ENCODE measurements around the gene DYNC1I1. TPM values are rescaled to one million over a fixed set of nuclear protein-coding genes. Genes with fewer than 3 reads are reported as not detected.

Gene DYNC1I1
- total RNA-seq, 1 donor from 2014 or later: 2.3 TPM

GRCh38 chr7:96122746-96123145, 350.4 kb downstream of the DYNC1I1 start:
- no peak overlapping the region for H3K4me3 ChIP-seq
- no peak for DNase-seq
- no peaks in the 10 kb centered on the region for H3K27me3 ChIP-seq
- no peaks in the 10 kb centered on the region for H3K9me3 ChIP-seq
- peaks cover 26% of the 10 kb centered on the region for H3K36me3 ChIP-seq
- intact Hi-C loops (cut with DNase I): no loop called here
- TF ChIP-seq, protein P1, sequence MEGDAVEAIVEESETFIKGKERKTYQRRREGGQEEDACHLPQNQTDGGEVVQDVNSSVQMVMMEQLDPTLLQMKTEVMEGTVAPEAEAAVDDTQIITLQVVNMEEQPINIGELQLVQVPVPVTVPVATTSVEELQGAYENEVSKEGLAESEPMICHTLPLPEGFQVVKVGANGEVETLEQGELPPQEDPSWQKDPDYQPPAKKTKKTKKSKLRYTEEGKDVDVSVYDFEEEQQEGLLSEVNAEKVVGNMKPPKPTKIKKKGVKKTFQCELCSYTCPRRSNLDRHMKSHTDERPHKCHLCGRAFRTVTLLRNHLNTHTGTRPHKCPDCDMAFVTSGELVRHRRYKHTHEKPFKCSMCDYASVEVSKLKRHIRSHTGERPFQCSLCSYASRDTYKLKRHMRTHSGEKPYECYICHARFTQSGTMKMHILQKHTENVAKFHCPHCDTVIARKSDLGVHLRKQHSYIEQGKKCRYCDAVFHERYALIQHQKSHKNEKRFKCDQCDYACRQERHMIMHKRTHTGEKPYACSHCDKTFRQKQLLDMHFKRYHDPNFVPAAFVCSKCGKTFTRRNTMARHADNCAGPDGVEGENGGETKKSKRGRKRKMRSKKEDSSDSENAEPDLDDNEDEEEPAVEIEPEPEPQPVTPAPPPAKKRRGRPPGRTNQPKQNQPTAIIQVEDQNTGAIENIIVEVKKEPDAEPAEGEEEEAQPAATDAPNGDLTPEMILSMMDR (IDR thresholded peaks at IDR 0.05): no peak
- no peaks in the 10 kb centered on the region for H3K4me1 ChIP-seq
- H3K27ac ChIP-seq: no peak overlapping the region
- no peak for ATAC-seq

DNA sequence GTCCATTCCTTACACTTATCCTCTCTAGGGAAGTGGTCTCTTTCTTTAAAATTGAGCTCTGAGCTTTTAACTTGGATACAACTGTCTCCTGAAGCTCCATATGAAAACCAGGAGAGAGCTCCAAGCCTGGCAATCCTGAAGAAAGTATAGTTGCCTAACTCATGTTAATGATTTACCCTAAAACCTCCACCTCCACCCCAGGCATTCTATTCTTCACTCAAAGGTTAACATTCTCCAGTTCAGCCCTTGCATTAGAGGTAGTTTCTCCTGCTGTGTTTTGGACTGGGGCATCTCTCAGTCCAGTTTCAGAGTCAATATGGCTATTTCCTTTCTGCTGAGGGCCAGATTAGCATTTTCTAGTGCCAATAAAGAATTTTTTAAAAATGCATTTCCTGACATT, 354.0 kb downstream of the DYNC1I1 start:
- intact Hi-C loops (cut with DNase I): no loop called here
- TF ChIP-seq, protein P1 (IDR thresholded peaks at IDR 0.05): no peak
- no peaks in the 10 kb centered on the region for H3K4me1 ChIP-seq
- H3K27me3 ChIP-seq: no peaks in the 10 kb centered on the region
- DNase-seq (no peak), ATAC-seq (no peak)
- H3K4me3 ChIP-seq: no peak overlapping the region
- no peaks in the 10 kb centered on the region for H3K9me3 ChIP-seq
- H3K27ac ChIP-seq: no peak overlapping the region
- H3K36me3 ChIP-seq: peaks cover 20% of the 10 kb centered on the region

DNA sequence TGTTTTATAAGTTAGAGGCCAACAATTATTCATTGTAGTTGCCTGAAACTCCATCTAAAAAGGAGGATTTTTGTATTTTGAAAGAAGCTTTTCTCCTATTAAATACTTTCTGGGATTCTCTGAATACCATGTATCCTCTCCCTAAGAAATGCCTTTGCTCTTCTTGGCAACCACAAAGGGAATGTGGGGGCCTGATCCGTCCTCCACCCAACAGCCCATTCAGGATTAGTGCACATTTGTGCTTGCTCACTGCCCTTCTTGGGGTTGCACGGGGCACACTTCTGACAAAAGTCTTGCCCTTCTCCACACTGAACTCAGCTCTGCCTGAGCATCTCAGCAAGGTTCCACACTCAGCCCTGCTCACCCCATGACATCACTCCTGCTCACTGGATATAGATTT, 355.4 kb downstream of the DYNC1I1 start:
- ATAC-seq (no peak), DNase-seq (no peak)
- TF ChIP-seq, protein P1 (IDR thresholded peaks at IDR 0.05): no peak
- Histone ChIP-seq H3K27ac (no peak overlapping the region), H3K4me3 (no peak overlapping the region), H3K9me3 (no peaks in the 10 kb centered on the region), H3K27me3 (no peaks in the 10 kb centered on the region), H3K36me3 (peaks cover 19% of the 10 kb centered on the region), H3K4me1 (no peaks in the 10 kb centered on the region)
- intact Hi-C loops (cut with DNase I): no loop called here

DNA sequence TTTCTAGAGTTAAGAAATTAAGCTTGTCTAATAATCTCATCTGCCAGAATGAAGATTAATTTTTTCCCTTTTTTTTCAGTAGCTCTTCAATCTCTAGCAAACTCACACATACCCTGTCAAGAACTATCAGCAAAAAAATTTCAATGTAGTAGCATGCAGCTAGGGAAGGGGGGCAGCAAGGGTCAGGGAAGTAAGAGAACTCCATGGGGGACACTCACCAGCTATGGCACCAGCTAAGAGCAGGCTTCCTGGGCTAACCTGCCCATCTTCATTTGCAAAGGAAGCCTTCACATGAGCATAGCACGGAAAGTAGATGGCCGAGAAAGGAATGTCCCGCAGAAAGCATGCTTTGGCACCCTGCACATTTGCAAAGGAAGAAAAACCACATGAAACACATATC, 359.2 kb downstream of the DYNC1I1 start:
- Histone ChIP-seq H3K36me3 (peaks cover 44% of the 10 kb centered on the region), H3K9me3 (no peaks in the 10 kb centered on the region), H3K27me3 (no peaks in the 10 kb centered on the region), H3K4me1 (no peaks in the 10 kb centered on the region), H3K4me3 (no peak overlapping the region), H3K27ac (no peak overlapping the region)
- no peak for ATAC-seq
- TF ChIP-seq, protein P1 (IDR thresholded peaks at IDR 0.05): no peak
- intact Hi-C loops (cut with DNase I): no loop called here
- no peak for DNase-seq

DNA sequence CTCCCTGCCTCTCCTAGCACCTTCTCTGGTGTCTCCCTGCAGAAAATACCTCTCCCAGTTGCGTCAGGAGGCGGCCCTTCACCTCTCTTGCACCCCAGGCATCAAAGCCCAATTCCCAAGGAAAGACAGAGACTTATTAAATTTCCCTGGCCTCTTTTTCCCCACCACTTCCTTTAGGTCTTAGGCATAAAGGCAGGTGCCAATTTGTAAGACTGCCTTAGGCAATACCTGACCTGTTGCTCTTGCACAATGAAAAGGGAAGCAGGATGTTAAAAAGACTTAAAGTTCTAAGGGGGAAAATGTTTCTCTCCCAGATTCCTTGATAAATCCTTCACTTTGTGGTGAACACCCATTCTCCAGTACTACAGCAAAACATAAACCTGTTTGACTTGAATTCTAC, 362.9 kb downstream of the DYNC1I1 start:
- DNase-seq (no peak), ATAC-seq (no peak)
- peaks cover 46% of the 10 kb centered on the region for H3K36me3 ChIP-seq
- H3K4me1 ChIP-seq: no peaks in the 10 kb centered on the region
- H3K4me3 ChIP-seq: no peak overlapping the region
- H3K27ac ChIP-seq: no peak overlapping the region
- TF ChIP-seq, protein P1 (IDR thresholded peaks at IDR 0.05): no peak
- intact Hi-C loops (cut with DNase I): no loop called here
- no peaks in the 10 kb centered on the region for H3K9me3 ChIP-seq
- H3K27me3 ChIP-seq: no peaks in the 10 kb centered on the region

GRCh38 chr7:96136600-96137239, 364.4 kb downstream of the DYNC1I1 start:
- Histone ChIP-seq H3K4me1 (no peaks in the 10 kb centered on the region), H3K36me3 (peaks cover 36% of the 10 kb centered on the region), H3K27ac (no peak overlapping the region), H3K27me3 (no peaks in the 10 kb centered on the region), H3K9me3 (no peaks in the 10 kb centered on the region), H3K4me3 (no peak overlapping the region)
- DNase-seq: no peak
- intact Hi-C loops (cut with DNase I): no loop called here
- TF ChIP-seq, protein P1 (IDR thresholded peaks at IDR 0.05): no peak
- ATAC-seq: no peak
